GM19438 (cell line): ENCODE results near the gene RAB33B.
"Not testable (repeated sequence)": the region's sequence is repeated elsewhere in the genome, so short reads cannot be mapped to it uniquely, and the experiment has no call there.

Source experiments
- ATAC-seq: cut with Tn5 transposase; IDR thresholded peaks from one replicate; pipeline ENCODE4 v1.9.1; 2021; ENCODE audit warnings: low read depth; ENCODE audit not compliant: unreplicated experiment

RAB33B gene

GRCh38 chr4:139454111-139455045, at the start of gene RAB33B:
RAB33B (plus strand) TSS chr4:139454121; CDS start chr4:139454196, 75 bp downstream.
- ATAC-seq: peak; percentile 4

GRCh38 chr4:139410312-139410711, 43.6 kb upstream of the RAB33B start:
- ATAC-seq: no peak

- not testable (repeated sequence) for ATAC-seq
These were observed 39.2 kb upstream of the RAB33B start for GRCh38 chr4:139414671-139415210.

GRCh38 chr4:139416073-139416673, 37.7 kb upstream of the RAB33B start:
- no peak for ATAC-seq

- ATAC-seq: no peak
These were observed 34.5 kb upstream of the RAB33B start for GRCh38 chr4:139419388-139419914.

GRCh38 chr4:139420652-139421051, 33.3 kb upstream of the RAB33B start:
- no peak for ATAC-seq

- ATAC-seq: no peak
These were observed 17.8 kb upstream of the RAB33B start for GRCh38 chr4:139436122-139436521.

GRCh38 chr4:139438141-139438540, 15.8 kb upstream of the RAB33B start:
- no peak for ATAC-seq

- no peak for ATAC-seq
These were observed 12.9 kb upstream of the RAB33B start for GRCh38 chr4:139441029-139441428.

- ATAC-seq: no peak
These were observed 10.3 kb upstream of the RAB33B start for GRCh38 chr4:139443661-139444060.

- ATAC-seq: not testable (repeated sequence)
These were observed 9.0 kb upstream of the RAB33B start for GRCh38 chr4:139444881-139445280.

GRCh38 chr4:139447078-139447477, 6.8 kb upstream of the RAB33B start:
- ATAC-seq: not testable (repeated sequence)

GRCh38 chr4:139450586-139450985, 3.3 kb upstream of the RAB33B start:
- ATAC-seq: no peak

- ATAC-seq: no peak
These were observed 1.9 kb upstream of the RAB33B start for GRCh38 chr4:139451997-139452396.

- peak; percentile 49 for ATAC-seq
These were observed 915 bp upstream of the RAB33B start for GRCh38 chr4:139453041-139453370.

GRCh38 chr4:139453371-139454110, 380 bp upstream of the RAB33B start:
- ATAC-seq: peak; percentile 87

GRCh38 chr4:139455126-139455538, 1.2 kb downstream of the RAB33B start:
- ATAC-seq: no peak

GRCh38 chr4:139457318-139457717, 3.4 kb downstream of the RAB33B start:
- no peak for ATAC-seq

GRCh38 chr4:139458543-139458942, 4.6 kb downstream of the RAB33B start:
- ATAC-seq: no peak

GRCh38 chr4:139458999-139459398, 5.1 kb downstream of the RAB33B start:
- ATAC-seq: no peak

- no peak for ATAC-seq
These were observed 6.6 kb downstream of the RAB33B start for GRCh38 chr4:139460565-139460964.
